Activated CD4-positive, alpha-beta T cell treated with anti-CD3 and anti-CD28 coated beads, Interleukin-2, amount 50 U/mL, for 1 hour (primary cell): ENCODE measurements around the gene CLIC4.
"Not testable (repeated sequence)": the region's sequence is repeated elsewhere in the genome, so short reads cannot be mapped to it uniquely, and the experiment has no call there.

ENCODE experiments used
- DNase-seq: peaks from one replicate; pipeline ENCODE4 v3.0.0-alpha.2; 2020

The CLIC4 gene

DNA sequence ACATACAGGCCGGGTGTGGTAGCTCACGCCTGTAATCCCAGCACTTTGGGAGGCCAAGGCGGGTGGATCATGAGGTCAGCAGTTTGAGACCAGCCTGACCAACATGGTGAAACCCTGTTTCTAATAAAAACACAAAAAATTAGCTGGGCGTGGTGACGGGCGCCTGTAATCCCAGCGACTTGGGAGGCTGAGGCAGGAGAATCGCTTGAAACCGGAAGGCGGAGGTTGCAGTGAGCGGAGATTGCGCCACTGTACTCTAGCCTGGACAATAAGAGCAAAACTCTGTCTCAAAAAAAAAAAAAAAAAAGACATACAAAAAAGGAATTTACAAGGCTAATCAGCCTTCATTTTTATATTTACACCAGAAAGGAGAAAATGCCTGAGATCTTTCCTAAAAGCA is 78.2 kb downstream of the CLIC4 start:
- not testable (repeated sequence) for DNase-seq

DNA sequence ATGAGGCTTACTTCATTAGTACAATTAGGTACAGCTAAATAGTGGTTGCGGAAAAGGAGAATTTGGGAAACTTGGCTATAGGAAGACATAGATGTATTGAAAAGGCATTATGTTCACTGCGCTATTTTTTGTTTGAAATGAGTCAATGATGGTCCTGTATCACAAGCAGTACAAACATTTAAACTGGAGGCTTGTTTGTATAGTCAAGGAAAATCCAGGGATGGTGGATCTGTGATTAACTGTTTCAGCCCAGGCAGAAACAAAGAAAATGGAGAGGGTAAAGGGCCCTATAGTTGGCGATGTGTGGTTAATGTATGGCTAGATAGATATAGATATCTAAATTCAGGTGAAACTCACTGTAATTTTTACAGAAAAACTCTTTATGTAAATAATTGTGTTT is 79.9 kb downstream of the CLIC4 start:
- DNase-seq: no peak

GRCh38 chr1:24826510-24826909 is 81.3 kb downstream of the CLIC4 start:
- no peak for DNase-seq

- no peak for DNase-seq
These were observed 82.3 kb downstream of the CLIC4 start for GRCh38 chr1:24827379-24828135.

DNA sequence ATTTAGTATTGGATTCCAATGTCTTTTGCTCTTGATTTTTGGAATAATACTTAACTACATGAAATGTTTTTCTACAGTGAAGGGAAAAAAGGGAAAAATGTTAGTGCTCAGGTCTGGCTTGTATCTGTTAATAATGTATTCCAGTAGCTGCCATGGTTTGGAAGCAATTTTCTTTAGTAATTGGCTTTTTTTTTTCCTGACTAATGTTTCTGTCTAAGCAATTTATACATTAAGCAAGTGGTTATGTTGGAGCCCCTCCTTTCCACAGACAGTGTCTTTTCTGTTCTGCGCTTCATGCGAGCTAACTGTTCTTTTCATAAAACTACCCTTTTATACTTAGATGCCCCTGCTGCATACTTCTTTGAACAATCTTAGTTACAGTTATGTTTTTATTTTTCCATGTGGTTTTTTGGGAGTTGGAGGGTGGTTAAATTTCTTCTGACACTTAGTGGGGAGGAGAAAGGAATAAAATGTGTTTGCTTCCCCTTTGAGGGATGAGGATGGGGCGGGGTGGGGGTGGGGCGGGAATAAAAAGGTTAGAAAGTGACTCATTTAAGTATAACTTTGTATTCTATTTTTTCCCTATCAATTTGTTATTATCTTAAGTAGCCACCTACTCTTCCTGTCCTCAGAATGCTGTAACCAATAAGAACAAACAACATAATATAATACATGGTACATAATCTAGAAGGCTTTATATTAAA is 83.1 kb downstream of the CLIC4 start:
- DNase-seq: no peak

DNA sequence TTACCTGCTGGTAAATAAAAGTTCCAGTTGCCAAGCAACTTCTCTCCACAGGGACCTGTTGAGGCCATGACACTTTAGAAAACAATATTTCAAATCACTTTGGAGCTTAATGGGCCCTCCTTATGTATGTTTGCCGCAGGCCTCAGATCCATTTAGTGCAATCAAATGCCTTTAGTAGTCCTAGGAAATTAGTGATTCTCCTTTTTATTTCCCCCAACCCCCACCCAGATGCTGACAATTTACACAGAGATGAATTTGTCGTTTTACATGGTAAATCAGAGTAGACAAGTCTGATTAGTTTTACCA is 83.6 kb downstream of the CLIC4 start:
- DNase-seq: no peak

GRCh38 chr1:24830680-24831272 is 85.5 kb downstream of the CLIC4 start:
- no peak for DNase-seq

DNA sequence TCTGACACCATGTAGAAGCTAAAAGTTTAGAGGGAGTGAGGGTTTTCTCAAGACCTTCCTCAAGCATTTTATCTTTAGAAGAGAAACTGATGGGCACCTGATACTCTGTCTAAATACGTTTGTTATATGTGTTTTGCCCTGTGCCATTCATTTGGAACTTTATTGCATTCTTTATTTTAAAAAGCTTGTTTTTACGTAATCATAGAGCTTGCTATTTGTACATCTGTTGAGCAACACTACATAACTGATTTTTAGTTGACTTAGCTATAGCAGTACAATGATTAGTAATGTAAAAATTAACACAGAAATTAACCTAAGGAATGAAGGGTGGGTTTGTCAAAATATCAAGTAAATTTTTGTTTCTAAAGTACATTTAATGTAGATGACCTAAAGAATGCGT is 96.3 kb downstream of the CLIC4 start:
- DNase-seq: no peak

DNA sequence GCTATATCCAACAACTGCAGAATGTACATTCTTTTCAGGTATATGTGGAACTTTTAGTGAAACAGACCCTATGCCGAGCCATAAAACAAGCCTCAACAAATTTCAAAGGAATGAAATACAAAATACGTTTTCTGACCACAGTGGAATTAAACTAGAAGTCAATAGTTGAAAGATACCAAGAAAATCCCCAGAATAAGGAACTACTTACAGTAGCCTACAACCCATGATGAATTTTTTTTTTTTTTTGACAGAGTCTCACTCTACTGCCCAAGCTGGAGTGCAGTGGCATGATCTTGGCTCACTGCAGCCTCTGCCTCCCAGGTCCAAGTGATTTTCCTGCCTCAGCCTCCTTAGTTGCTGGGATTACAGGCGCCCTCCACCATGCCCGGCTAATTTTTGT is 101.4 kb downstream of the CLIC4 start:
- DNase-seq: no peak

DNA sequence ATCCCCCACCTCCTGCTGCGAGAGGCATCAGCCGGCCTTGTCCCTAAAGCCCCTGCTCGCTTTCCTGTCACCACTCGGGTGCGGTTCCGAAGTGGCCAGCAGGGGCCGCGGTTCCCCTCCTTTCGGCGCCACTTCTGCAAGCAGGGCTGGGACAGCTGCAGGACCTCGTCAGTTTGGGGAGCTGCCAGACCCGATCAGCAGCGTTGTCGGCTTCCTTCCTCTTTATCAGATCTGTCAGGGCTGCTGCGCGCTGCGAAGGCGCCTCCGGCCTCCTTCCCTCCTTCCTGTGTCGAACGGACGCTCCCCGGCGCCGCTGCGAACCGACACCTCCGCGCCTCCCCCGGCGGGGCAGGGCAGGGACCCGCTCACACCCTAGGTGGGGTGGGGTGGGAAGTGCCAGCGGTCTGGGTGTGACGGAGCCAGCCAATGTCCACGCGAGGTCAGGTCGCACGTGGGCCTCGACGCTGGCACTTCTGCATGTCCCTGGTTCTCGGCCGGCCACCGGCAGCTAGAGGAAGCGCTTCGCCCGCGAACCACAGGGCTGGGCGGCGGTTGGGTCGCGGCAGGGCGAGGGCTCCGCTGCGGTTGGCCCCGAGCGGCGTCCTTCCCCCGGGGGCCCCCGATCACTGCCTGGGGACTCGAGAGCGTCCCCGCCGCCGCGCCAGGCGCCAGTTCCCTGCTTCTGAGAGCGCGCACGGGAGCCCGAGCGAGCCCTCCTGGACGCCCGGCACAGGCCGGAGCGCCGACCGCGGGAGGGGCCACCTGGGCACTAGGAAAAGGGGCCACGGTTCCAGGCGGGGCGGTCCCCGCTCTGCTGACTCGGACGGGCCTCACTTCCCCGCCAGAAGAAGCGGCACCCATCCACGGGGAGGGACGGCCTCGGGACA is 103.0 kb downstream of the CLIC4 start:
- DNase-seq: peak; percentile 88

DNA sequence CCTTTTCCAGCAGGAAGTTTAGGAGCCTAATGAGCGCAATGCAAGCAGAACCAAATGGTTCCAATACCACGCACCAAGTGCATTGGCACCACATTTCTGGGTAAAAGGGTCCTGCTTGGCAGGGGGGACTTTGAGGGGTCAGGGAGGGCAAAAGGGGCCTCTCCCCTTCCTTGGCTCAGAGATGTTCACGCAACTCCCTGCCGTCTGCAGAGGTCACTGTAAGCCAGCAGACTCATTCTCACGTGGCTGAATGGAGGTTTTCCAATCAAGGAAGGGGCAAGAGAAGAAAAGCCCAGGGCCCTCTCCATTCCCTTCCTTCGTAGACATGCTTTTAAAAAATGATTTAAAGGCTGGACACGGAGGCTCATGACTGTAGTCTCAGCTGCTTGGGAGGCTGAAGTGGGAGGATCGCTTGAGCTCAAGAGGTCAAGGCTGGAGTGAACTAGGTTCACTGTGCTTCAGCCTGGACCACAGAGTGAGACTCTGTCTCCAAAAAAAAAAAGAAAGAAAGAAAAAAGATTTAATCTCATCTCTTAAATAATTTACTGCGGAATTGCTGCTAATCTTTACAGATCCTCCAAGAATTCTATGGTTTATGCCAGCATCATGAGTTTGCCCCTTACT is 104.5 kb downstream of the CLIC4 start:
- no peak for DNase-seq

DNA sequence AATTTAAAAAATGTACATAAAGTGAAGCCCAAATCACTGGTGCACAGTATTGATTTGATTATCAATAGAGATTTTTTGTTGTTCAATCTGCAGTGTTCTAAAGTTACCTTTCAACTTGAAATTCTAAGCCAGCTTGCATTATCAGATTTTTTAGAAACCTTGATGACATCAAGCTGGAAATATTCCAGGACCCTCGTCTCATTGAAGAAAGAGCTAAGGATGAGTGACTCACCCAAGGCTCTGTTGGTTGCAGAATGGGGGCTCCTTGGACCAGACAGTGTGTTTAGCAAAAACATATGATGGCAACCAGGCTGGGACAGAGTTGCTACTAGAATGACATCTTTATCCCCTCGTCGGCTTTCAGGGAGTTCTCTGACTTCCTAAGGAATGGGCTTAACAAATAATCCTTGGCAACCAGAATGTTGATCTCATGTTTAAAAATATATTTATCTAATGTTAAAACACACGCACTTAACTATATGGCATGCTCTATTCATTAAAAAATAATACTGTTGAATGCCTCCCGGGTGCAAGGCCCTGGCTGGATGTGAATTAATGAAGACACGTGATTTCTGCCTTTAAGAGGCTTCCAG is 105.2 kb downstream of the CLIC4 start:
- DNase-seq: no peak

DNA sequence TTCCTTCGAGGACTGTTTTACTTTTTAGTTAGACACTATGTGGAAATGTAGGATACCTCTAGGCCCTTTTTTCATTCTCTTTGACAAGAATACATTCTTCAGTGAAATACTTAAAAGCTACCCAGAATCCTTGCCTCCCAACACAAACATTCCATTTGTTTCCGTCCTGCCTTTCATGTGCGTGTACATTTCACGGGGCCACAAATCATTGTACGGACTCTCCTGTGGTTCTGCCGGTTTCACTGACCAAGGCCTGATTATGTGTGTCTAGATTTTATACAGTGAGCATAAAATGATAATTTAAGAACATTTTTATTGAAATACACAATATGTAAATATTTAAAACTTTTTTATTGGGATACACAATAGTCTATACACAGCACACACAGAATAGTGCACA is 108.4 kb downstream of the CLIC4 start:
- no peak for DNase-seq

DNA sequence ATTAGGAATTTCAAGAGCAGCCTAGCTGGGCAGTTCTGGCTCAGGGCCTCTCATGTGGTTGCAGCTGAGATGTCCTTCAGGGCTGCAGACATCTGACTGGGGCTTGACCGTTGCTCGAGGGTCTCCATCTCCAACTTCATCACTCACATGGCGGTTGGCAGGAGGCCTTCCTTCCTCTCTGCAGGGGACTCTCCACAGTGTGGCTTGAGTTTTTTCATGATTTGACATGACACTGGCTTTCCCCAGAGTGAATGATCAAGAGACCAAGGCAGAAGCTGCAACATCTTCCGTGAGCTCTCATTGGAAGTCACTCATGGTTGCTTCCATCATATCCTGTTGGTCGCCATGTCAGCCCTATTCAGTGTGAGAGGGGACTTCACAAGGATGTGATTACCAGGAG is 110.2 kb downstream of the CLIC4 start:
- DNase-seq: no peak

- DNase-seq: no peak
These were observed 111.7 kb downstream of the CLIC4 start for GRCh38 chr1:24856787-24857506.

DNA sequence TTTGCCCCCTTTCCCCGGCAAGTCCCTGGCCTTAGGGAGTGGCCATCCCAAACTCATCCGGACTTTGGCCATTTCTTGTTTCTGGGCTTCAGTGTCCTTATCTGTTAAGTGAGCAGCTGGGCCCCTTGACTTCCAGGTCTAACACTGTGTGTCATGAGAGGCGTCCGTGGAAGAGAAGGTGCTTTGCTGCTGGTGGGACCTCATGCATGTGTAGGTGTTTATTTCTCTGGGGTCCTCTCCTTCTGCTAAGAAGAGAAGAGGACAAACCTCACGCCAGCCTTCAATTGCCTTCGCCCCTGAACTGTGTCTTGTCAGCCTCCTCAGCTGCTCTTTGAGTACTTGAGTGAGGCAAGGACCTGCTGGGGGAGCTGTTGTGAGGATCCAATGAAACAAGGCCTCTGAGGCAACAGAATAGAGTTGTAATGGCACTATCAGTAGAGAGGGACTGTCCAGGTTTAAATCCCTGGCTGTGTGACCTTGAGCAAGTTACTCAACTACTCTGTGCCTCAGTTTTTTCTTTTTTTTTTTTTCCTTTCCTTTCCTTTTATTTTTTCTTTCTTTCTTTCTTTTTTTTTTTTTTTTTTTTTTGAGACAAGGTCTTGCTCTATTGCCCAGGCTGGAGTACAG is 112.4 kb downstream of the CLIC4 start:
- DNase-seq: no peak

DNA sequence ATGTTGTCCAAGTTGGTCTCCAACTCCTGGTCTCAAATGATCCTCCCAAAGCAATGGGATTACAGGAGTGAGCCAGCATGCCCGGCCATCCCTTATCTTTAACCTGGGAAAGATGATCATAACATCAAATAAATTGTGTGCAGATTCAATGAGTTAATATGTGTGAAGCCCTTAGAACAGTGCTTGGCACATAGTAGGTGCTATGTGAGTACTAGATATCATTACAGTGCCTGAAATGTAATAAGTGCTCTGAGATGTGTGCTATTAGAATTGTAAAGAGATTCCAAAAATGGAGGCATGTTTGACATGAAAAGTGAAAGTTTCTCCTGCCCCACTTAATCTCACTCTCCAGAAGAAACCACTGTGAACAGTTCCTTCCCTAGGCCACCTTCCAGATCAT is 113.0 kb downstream of the CLIC4 start:
- no peak for DNase-seq

DNA sequence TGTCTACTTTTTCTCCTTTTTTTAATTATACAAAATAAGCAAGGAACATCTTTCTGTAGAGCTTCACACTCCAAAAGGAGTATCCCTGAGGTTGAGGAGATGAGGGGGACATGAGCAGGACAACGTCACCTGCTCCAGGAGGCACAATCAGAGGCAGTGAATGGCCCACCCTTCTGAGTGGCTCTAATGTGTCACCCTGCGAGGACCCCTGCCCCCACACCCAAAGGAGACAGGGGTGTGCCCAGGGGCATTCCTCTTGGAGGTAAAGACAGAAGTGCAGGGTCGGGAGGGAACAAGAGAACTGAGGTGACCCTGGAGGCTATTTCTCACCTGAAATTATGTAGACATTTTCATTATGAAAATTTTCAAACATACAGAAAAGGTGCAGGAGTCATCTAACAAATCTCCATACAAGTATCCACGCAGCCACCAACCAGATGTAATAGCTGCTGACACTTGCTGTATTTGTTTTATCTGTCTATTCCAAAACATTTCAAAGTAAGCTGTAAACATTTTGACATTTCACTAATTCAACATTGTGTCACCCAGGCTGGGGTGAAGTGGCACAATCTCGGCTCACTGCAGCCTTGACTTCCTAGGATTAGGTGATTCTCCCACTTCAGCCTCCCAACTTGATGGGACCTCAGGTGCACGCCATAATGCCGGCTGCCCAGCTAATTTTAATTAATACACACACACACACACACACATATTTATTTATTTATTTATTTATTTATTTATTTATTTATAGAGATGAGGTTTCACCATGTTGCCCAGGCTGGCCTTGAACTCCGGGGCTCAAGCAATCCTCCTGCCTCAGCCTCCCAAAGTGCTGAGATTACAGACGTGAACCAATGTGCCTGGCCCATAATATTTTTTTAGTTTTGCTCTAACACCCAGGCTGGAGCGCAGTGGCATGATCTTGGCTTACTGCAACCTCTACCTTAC is 114.1 kb downstream of the CLIC4 start:
- DNase-seq: no peak

DNA sequence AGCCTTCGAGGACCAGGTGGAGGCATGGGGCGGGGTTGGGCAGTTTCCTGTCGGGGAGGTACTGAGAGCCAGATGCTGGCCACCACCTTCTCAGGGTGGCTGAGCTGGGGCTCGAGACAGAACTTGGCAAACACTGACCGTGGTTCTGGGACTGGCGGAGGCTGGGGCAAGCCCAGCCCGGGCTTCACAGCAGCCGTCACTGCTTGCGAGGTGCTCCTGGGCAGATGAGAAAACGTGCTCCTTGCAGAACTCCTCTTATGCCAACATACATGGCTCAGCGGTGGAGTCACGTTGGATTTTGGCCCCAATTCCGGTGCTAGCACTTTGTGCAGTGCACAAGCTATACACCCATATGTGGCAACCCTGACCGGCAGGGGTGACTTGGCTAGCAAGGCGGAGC is 115.6 kb downstream of the CLIC4 start:
- no peak for DNase-seq
